ENCODE measurements around the gene FERMT2.

FERMT2 gene

GRCh38 chr14:52862632-52863333, 88.1 kb downstream of the FERMT2 start:
- peak; percentile 78 for DNase-seq

GRCh38 chr14:52861403-52861802, 89.4 kb downstream of the FERMT2 start:
- DNase-seq = no peak

- DNase-seq = no peak
These were observed 89.9 kb downstream of the FERMT2 start for GRCh38 chr14:52860910-52861309.

GRCh38 chr14:52860209-52860608, 90.6 kb downstream of the FERMT2 start:
- no peak for DNase-seq

GRCh38 chr14:52856139-52856538, 94.7 kb downstream of the FERMT2 start:
- DNase-seq = peak; percentile 42

- no peak for DNase-seq
These were observed 97.4 kb downstream of the FERMT2 start for GRCh38 chr14:52853522-52853854.

- no peak for DNase-seq
These were observed 97.9 kb downstream of the FERMT2 start for GRCh38 chr14:52852810-52853521.

- no peak for DNase-seq
These were observed 100.4 kb downstream of the FERMT2 start for GRCh38 chr14:52850451-52850909.

GRCh38 chr14:52848626-52849025, 102.2 kb downstream of the FERMT2 start:
- DNase-seq = peak; percentile 56

- no peak for DNase-seq
These were observed 104.3 kb downstream of the FERMT2 start for GRCh38 chr14:52846591-52846990.

- no peak for DNase-seq
These were observed 105.8 kb downstream of the FERMT2 start for GRCh38 chr14:52845081-52845480.

- DNase-seq = no peak
These were observed 106.4 kb downstream of the FERMT2 start for GRCh38 chr14:52844262-52845060.

GRCh38 chr14:52840877-52841276, 110.0 kb downstream of the FERMT2 start:
- no peak for DNase-seq

- no peak for DNase-seq
These were observed 113.4 kb downstream of the FERMT2 start for GRCh38 chr14:52837451-52837850.

GRCh38 chr14:52836063-52836462, 114.8 kb downstream of the FERMT2 start:
- DNase-seq = no peak

- peak; percentile 76 for DNase-seq
These were observed 115.5 kb downstream of the FERMT2 start for GRCh38 chr14:52835122-52835903.

GRCh38 chr14:52834440-52834842, 116.4 kb downstream of the FERMT2 start:
- DNase-seq = peak; percentile 94

- DNase-seq = no peak
These were observed 117.0 kb downstream of the FERMT2 start for GRCh38 chr14:52833891-52834290.

GRCh38 chr14:52829527-52830185, 121.2 kb downstream of the FERMT2 start:
- no peak for DNase-seq

- DNase-seq = no peak
These were observed 123.4 kb downstream of the FERMT2 start for GRCh38 chr14:52827426-52827825.

GRCh38 chr14:52825085-52825484, 125.8 kb downstream of the FERMT2 start:
- DNase-seq = no peak

GRCh38 chr14:52824462-52824861, 126.4 kb downstream of the FERMT2 start:
- DNase-seq = no peak

All from fibroblast of upper back skin (primary cell).